GM12878 (cell line): ENCODE measurements around the gene VWA7. TPM values are rescaled to one million over a fixed set of nuclear protein-coding genes. Genes with fewer than 3 reads are reported as not detected.
A peak's percentile ranks its signal among the peaks of the same experiment; 100 is the strongest.

ENCODE experiments used
- ATF7 ChIP-seq: fragments of 450-650 bp; IDR thresholded peaks from 2 replicates; pipeline ENCODE4 v1.6.1; 2016; ENCODE audit warnings: low read depth, mild to moderate bottlenecking
- CBX3 ChIP-seq: fragments of 200-600 bp; sonication (generic); IDR thresholded peaks from 2 replicates; pipeline ENCODE4 v1.6.1; 2016; ENCODE audit warnings: low read depth, borderline replicate concordance
- CHD2 ChIP-seq: IDR thresholded peaks from 2 replicates; pipeline ENCODE4 v1.6.1; 2011; ENCODE audit warnings: low read depth, low read length, improper control_type of control experiment, borderline replicate concordance
- DPF2 ChIP-seq: fragments of 450-650 bp; IDR thresholded peaks from 2 replicates; pipeline ENCODE4 v1.6.1; 2017; ENCODE audit warnings: mild to moderate bottlenecking
- EED ChIP-seq: sonication (generic); IDR thresholded peaks from 2 replicates; pipeline ENCODE4 v1.6.1; 2016; ENCODE audit warnings: antibody characterized with exemption, low read depth
- EGR1 ChIP-seq, 2 experiments: IDR thresholded peaks; 1 replicate in 1 of 2; 2 replicates in 1 of 2; pipeline ENCODE4 v1.6.1; 2011 to 2012; ENCODE audit warnings: low read depth in 2 of 2, low read length in 2 of 2, borderline replicate concordance in 1 of 2, mild to moderate bottlenecking in 1 of 2, moderate library complexity in 1 of 2
- GABPA ChIP-seq: IDR thresholded peaks from 2 replicates; pipeline ENCODE4 v1.6.1; 2014; ENCODE audit warnings: antibody characterized with exemption, low read depth, mild to moderate bottlenecking, inconsistent platforms
- HSF1 ChIP-seq: fragments of 150-350 bp; IDR thresholded peaks from 2 replicates; pipeline ENCODE4 v1.6.1; 2014; ENCODE audit warnings: mild to moderate bottlenecking, low read depth, low read length
- IKZF1 ChIP-seq: fragments of 450-650 bp; conservative IDR thresholded peaks from 2 replicates; pipeline ENCODE4 v1.6.1; 2017; ENCODE audit warnings: antibody characterized with exemption, mild to moderate bottlenecking
- IKZF2 ChIP-seq, 2 experiments: fragments of 450-650 bp; IDR thresholded peaks; 2 replicates each; pipeline ENCODE4 v1.6.1; 2017; ENCODE audit warnings: mild to moderate bottlenecking in 2 of 2, moderate library complexity in 2 of 2
- IRF3 ChIP-seq: fragments of 450-650 bp; IDR thresholded peaks from 2 replicates; pipeline ENCODE4 v1.6.1; 2014; ENCODE audit warnings: mild to moderate bottlenecking
- KAT2A ChIP-seq: conservative IDR thresholded peaks from 2 replicates; pipeline ENCODE4 v1.6.1; 2011; ENCODE audit warnings: low read depth, low read length; ENCODE audit not compliant: control insufficient read depth
- NFYB ChIP-seq: IDR thresholded peaks from 2 replicates; pipeline ENCODE4 v1.6.1; 2011; ENCODE audit warnings: low read depth, mild to moderate bottlenecking, low read length, improper control_type of control experiment, moderate library complexity; ENCODE audit not compliant: insufficient read depth
- PBX3 ChIP-seq: IDR thresholded peaks from 2 replicates; pipeline ENCODE4 v1.6.1; 2011; ENCODE audit warnings: mild to moderate bottlenecking, low read depth, low read length, moderate library complexity; ENCODE audit not compliant: insufficient replicate concordance
- RELB ChIP-seq: fragments of 450-650 bp; IDR thresholded peaks from 2 replicates; pipeline ENCODE4 v1.6.1; 2017; ENCODE audit warnings: low read depth, mild to moderate bottlenecking, moderate library complexity
- SIN3A ChIP-seq: IDR thresholded peaks from 2 replicates; pipeline ENCODE4 v1.6.1; 2012; ENCODE audit warnings: low read depth, low read length, improper control_type of control experiment
- SKIL ChIP-seq: fragments of 450-650 bp; IDR thresholded peaks from 2 replicates; pipeline ENCODE4 v1.6.1; 2017; ENCODE audit warnings: mild to moderate bottlenecking, low read depth, inconsistent platforms; ENCODE audit not compliant: poor library complexity, severe bottlenecking
- TAF1 ChIP-seq: IDR thresholded peaks from 2 replicates; pipeline ENCODE4 v1.6.1; 2011; ENCODE audit warnings: mild to moderate bottlenecking, low read depth, low read length, borderline replicate concordance
- polyA plus RNA-seq, 11 experiments: library from polyadenylated mRNA; depleted of rRNA in 4 of 11; unstranded in 6 of 11; stranded (reverse) in 5 of 11; fragments of >200 nt; fragmentation: Nextera tagmentation in 4 of 11; fragmentation: Illumina TruSeq in 1 of 11; extraction: Ambion mirVana in 4 of 11; extraction: Trizol in 1 of 11; gene quantifications; 1 replicate in 1 of 11; 2 replicates in 10 of 11; pipeline versions ENCODE4 v1.2.1 to v1.2.3, GENCODE V29; 2011 to 2016; ENCODE audit warnings: inconsistent platforms in 2 of 11, missing spikeins in 2 of 11, low read depth in 1 of 11
- total RNA-seq, 4 experiments: library from RNA; depleted of rRNA in 3 of 4; stranded (reverse); fragments of >200 nt in 3 of 4; fragmentation: Illumina TruSeq in 1 of 4; extraction: Trizol in 1 of 4; gene quantifications; 2 replicates each; pipeline versions ENCODE4 v1.2.1 to v1.2.3, GENCODE V29; 2013 to 2021

VWA7 gene
- total and polyA plus RNA-seq, 10 of the 15 experiments (the other 5 are each of a cell fraction or from before 2014, with no cell fraction given) = 0.11 to 3.1 (median 1.2) TPM; not detected in 1

GRCh38 chr6:31814677-31815024, 37.5 kb upstream of the VWA7 start (continued):
- TF ChIP-seq PBX3 = peak; percentile 38
- TF ChIP-seq DPF2 = no peak
- TF ChIP-seq KAT2A = no peak
- TF ChIP-seq CHD2 = peak; percentile 46; the same call in 1 of the 2 replicates
- TF ChIP-seq IRF3 = no peak
- TF ChIP-seq RELB = peak; percentile 75
- peak in 1 of 2 experiments; percentile 44; a peak in 1 of 3 replicates for TF ChIP-seq EGR1 (IDR thresholded peaks at IDR 0.05; ENCODE audit: borderline replicate concordance in 1 of 2, low read depth in 2 of 2, low read length in 2 of 2)
- TF ChIP-seq NFYB = 0 out of 2 replicates have a peak, but pooled peaks have one; percentile 12
- peak; percentile 80 for TF ChIP-seq IKZF1
- TF ChIP-seq IKZF2 (IDR thresholded peaks at IDR 0.05) = peak; percentile 87
- peak; percentile 75 for TF ChIP-seq EED
- no peak for TF ChIP-seq SIN3A
- TF ChIP-seq TAF1 = 0 out of 2 replicates have a peak, but pooled peaks have one; percentile 31
- TF ChIP-seq GABPA = no peak
- TF ChIP-seq ATF7 = peak; percentile 29; the same call in 1 of the 2 replicates
- TF ChIP-seq SKIL = peak; percentile 21
- peak; percentile 92 for TF ChIP-seq HSF1
- TF ChIP-seq CBX3 = no peak
